Activated naive CD8-positive, alpha-beta T cell treated with anti-CD3 and anti-CD28 coated beads, Interleukin-2, amount 10 ng/mL, durations not matched to agents 7 days and 5 days (primary cell): ENCODE results near the gene HIRA. TPM values are rescaled to one million over a fixed set of nuclear protein-coding genes. Genes with fewer than 3 reads are reported as not detected.
"Not testable (repeated sequence)": the region's sequence is repeated elsewhere in the genome, so short reads cannot be mapped to it uniquely, and the experiment has no call there.

Source experiments
- ATAC-seq: fragments of 150-1000 bp; cut with Tn5 transposase; one replicate; pipeline ENCODE4 v1.10.0; 2021; ENCODE audit warnings: low read depth, moderate library complexity
- POLR2A ChIA-PET: fragments of 350-600 bp; sonication (Branson Sonifier 250); formaldehyde crosslinking; loops from one replicate; lab custom pipeline; 2021; ENCODE audit warnings: antibody characterized with exemption; lab: Charles Lee
- DNase-seq: peaks from one replicate; pipeline ENCODE4 v3.0.0; 2021
- H3K27ac Mint-ChIP-seq: one replicate; pipeline ENCODE4 v1.8.0; 2022; ENCODE audit warnings: mild to moderate bottlenecking, mixed read lengths
- H3K27me3 Mint-ChIP-seq: one replicate; pipeline ENCODE4 v1.8.0; 2022; ENCODE audit warnings: mild to moderate bottlenecking, moderate library complexity, mixed read lengths
- H3K36me3 Mint-ChIP-seq: one replicate; pipeline ENCODE4 v1.8.0; 2021; ENCODE audit warnings: mild to moderate bottlenecking, mixed read lengths
- H3K4me1 Mint-ChIP-seq: one replicate; pipeline ENCODE4 v1.8.0; 2021; ENCODE audit warnings: mixed read lengths
- H3K4me3 Mint-ChIP-seq: one replicate; pipeline ENCODE4 v1.8.0; 2022; ENCODE audit warnings: mild to moderate bottlenecking, moderate library complexity, mixed read lengths
- H3K9me3 Mint-ChIP-seq: one replicate; pipeline ENCODE4 v1.8.0; 2021; ENCODE audit warnings: mixed read lengths
- total RNA-seq, 2 experiments: library from RNA; stranded (reverse); gene quantifications; one replicate each; pipeline ENCODE4 v1.2.3, GENCODE V29; 2021

HIRA gene
- total RNA-seq, 2 experiments from 2014 or later: 37.8 to 42.7 TPM

DNA sequence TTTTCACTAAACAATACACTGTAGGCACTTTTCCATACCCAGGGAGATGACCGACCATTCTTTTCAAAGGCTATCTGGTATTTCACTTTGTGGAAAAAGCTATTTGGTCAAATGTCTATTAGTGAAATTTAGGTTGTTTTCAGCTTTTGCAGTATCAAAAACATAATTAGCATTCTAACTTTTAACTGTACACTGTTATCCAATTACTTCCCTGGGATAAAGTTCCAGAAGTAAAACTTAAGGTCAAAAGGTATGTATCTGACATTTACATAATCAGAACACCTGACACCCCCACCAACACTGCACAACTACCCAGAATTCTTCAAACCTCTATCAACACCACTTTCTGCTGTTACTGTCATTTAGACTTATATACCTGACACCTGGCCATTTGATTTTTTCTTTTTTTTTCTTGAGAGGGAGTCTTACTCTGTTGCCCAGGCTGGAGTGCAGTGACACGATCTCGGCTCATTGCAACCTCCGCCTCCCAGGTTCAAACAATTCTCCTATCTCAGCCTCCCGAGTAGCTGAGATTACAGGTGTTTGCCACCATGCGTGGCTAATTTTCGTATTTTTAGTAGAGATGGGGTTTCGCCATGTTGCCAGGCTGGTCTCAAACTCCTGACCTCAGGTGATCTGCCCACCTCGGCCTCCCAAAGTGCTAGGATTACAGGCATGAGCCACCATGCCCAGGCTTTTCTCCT lies 13.9 kb upstream of the HIRA start:
- not testable (repeated sequence) for DNase-seq, H3K9me3 Mint-ChIP-seq, ATAC-seq, H3K27ac Mint-ChIP-seq, H3K27me3 Mint-ChIP-seq
- H3K4me1 Mint-ChIP-seq: peaks cover 31% of the 10 kb centered on the region
- H3K4me3 Mint-ChIP-seq: peak overlapping the region; percentile 13
- POLR2A ChIA-PET: interaction anchor here (0.7 to 5.0 kb wide), 2 partner anchors 12 to 34 kb away, joined by 3 to 70 read pairs; partner anchors contain the start of genes CDC45, HIRA and MRPL40
- H3K36me3 Mint-ChIP-seq: peaks cover 14% of the 10 kb centered on the region

DNA sequence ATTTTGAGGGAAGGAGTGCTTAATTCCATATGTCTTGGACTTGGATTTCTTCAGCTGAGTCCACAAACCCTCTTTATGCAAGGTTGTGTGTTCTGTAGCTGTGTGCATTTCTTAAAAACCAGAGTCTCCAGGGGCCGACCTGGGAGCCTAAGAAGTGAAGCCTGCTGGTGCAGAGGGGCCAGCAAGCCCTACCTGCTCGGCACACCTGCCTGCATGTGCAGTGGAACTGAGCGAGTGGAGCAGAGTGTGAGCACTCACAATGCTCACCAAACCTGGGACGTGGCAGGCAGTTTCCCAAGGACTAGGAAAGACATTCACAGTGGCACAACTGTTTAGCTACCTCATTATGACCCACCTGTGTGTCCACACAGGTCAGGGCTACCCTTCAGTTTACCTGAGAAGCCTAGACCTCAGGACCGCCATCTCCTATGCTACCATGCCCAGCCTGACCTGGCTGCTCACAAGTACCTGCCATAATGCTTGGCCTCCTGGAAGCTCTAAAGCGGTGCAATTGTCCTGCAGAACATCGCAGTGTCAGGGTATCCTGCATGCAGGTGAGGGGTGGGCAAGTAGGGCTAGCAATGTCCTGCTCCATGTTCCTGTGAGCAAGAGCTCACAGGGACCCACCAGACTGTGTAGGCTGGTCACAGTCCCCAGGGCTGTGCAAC lies 12.1 kb upstream of the HIRA start:
- POLR2A ChIA-PET: interaction anchor here (5.0 kb wide), 1 partner anchor 10 kb away, joined by 70 read pairs; the partner anchor contains the start of genes HIRA and MRPL40
- Mint-ChIP-seq H3K4me1 (peaks cover 29% of the 10 kb centered on the region), H3K27ac (no peak overlapping the region), H3K4me3 (no peak overlapping the region), H3K27me3 (no peaks in the 10 kb centered on the region), H3K9me3 (no peaks in the 10 kb centered on the region), H3K36me3 (peaks cover 14% of the 10 kb centered on the region)
- DNase-seq (no peak), ATAC-seq (no peak)

DNA sequence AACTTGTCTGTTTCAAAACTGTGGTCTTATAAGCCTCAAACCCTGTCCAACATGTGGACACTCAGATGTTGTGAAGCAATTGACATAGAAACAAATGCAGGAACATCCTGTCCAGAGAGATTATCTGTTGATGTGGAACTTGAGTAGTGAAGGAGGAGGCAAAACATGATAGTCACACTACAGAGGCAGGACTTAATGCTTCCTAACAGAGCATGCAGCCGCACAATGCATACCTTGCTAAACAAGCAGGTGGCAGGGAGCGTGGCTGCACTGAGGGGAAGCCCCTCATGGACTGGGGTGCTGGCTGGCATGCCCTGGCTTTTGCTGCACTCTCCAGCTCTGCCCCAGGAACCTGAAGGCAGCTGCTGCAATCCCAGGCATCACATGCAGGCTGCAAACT lies 10.6 kb upstream of the HIRA start:
- Mint-ChIP-seq H3K36me3 (peaks cover 16% of the 10 kb centered on the region), H3K4me1 (peaks cover 26% of the 10 kb centered on the region), H3K27me3 (no peaks in the 10 kb centered on the region), H3K27ac (no peak overlapping the region), H3K9me3 (no peaks in the 10 kb centered on the region), H3K4me3 (no peak overlapping the region)
- ATAC-seq (no peak), DNase-seq (no peak)
- POLR2A ChIA-PET: no interaction called here

DNA sequence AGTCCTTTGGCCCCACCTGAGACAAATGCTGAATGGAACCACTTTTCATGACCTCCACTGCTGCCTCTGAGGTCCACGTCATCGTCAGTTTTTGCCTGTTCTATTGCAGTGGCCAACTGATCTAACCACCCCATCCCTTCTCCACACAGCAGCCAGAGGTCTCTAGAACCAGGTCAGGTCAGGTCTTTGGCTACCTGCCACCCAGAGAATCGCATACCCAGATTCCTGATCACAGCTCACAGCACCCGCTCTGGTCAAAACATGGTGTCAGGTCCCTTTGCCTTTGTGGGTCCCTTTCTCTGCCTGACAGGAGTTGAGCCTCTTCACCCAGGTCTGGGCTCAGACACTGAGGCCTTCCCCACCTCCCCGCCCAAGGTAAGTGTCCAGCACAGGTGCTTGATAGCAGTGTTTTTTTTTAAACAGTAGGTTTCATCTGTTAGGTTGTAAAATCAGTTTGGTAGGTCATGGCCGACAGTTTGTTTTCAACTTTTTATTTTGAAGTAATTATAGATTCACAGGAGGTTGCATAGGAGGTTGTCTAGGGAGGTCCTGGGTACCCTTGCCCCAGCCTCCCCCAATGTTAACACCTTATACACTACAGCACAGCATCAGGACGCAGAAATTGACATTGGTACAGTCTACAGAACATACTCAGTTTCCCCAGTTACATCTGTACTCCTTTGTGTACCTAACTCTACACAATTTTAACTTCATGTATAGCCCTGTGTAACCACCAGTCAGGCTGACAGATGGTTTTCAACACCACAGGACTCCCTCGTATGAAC lies 9.1 kb upstream of the HIRA start:
- no peaks in the 10 kb centered on the region for H3K27me3 Mint-ChIP-seq
- H3K4me1 Mint-ChIP-seq: peaks cover 16% of the 10 kb centered on the region
- DNase-seq (no peak), ATAC-seq (no peak)
- peaks cover 14% of the 10 kb centered on the region for H3K36me3 Mint-ChIP-seq
- POLR2A ChIA-PET: no interaction called here
- no peak overlapping the region for H3K27ac Mint-ChIP-seq
- H3K4me3 Mint-ChIP-seq: no peak overlapping the region
- H3K9me3 Mint-ChIP-seq: no peaks in the 10 kb centered on the region

DNA sequence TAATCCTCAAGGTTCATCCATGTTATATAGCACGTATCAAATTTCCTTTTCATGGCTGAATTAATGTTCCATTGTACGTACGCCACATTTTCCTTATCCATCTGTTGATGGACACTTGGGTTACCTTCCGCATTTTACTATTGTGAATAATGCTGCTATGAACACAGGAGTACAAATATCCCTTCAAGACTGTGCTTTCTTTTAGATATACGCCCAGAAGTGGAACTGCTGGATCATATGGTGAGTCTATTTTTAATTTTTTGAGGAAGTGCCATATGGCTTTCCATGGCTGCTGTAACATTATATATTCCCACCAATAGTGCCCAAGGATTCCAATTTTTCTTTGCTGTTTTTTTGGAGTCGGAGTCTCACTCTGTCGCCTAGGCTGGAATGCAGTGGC lies 6.8 kb upstream of the HIRA start:
- no peak overlapping the region for H3K4me3 Mint-ChIP-seq
- ATAC-seq (no peak), DNase-seq (no peak)
- peaks cover 8% of the 10 kb centered on the region for H3K4me1 Mint-ChIP-seq
- peak overlapping the region; percentile 34 for H3K27ac Mint-ChIP-seq
- peaks cover 9% of the 10 kb centered on the region for H3K36me3 Mint-ChIP-seq
- no peaks in the 10 kb centered on the region for H3K9me3 Mint-ChIP-seq
- POLR2A ChIA-PET: no interaction called here
- no peaks in the 10 kb centered on the region for H3K27me3 Mint-ChIP-seq

DNA sequence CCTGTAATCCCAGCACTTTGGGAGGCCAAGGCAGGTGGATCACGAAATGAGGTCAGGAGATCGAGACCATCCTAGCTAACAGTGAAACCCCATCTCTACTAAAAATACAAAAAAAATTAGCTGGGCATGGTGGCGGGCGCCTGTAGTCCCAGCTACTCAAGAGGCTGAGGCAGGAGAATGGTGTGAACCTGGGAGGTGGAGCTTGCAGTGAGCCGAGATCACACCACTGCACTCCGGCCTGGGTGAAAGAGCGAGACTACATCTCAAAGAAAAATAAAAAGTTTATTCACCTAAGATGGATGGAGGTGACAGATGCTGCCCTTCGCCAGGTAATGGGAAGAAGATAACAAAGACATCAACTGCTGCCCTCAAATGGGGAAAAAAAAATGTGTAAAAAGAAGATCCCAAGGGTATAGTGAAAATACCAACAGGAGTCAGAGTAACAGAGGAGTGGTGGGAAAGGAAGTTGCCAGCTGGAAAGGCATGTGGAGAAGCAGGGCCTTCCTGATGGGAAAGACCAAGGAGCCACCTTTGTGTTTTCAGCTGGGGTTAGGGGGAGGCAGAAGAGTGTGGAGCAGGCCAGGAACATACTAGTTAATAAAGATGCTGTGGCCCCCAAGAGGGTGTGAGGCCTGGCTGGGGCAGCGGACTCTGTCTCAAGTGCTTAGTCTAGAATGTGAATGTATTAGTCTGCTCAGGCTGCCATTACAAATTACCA lies 5.1 kb upstream of the HIRA start:
- not testable (repeated sequence) for DNase-seq, H3K27me3 Mint-ChIP-seq, H3K9me3 Mint-ChIP-seq, H3K4me3 Mint-ChIP-seq, ATAC-seq, H3K36me3 Mint-ChIP-seq, H3K4me1 Mint-ChIP-seq
- peak overlapping the region; percentile 9 for H3K27ac Mint-ChIP-seq
- POLR2A ChIA-PET: interaction anchor here (6.9 kb wide), 1 partner anchor 10 kb away, joined by 70 read pairs; the partner anchor contains the start of gene C22orf39

DNA sequence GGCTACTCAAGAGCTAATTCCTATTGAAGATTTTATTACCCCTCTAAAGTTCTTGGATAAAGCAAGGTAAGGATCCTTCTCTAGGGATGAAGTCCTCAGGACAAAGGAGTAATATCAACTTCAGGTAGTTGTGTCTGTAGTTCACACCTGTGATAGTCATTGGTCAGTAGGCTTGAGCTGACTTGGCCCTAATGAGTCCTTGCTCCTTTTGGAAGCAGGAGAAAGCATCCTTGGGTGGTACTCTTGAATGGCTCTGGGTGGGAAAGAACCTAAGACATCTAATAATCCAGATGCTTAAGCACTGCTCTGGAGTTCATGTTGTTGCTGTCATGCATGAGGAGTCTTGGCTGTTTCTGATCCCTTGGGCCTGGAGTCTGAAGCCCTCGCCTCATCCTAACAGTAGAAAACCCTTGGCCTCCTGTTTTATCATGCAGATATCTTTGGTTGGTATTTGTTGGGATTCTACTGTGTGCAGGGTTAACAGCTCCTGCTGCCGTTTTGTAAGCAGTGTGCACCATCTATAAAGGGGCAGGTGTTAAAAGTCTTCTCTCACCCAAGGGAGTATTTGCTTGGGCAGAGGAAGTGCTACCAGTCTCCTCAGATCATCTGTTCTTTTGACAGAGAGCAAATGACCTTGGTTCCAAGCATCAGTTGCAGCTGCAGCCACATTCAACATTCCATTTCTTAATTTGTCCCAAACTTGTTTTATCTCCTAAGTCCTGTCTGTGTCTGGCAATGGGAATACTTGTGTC lies 3.5 kb upstream of the HIRA start:
- DNase-seq (no peak), ATAC-seq (no peak)
- no peaks in the 10 kb centered on the region for H3K27me3 Mint-ChIP-seq
- H3K4me3 Mint-ChIP-seq: no peak overlapping the region
- no peaks in the 10 kb centered on the region for H3K9me3 Mint-ChIP-seq
- POLR2A ChIA-PET: interaction anchor here (1.2 to 6.9 kb wide), 2 partner anchors 11 to 29 kb away, joined by 3 to 70 read pairs; partner anchors contain the start of gene C22orf39
- peaks cover 10% of the 10 kb centered on the region for H3K4me1 Mint-ChIP-seq
- H3K36me3 Mint-ChIP-seq: peaks cover 4% of the 10 kb centered on the region
- peak overlapping the region; percentile 56 for H3K27ac Mint-ChIP-seq

DNA sequence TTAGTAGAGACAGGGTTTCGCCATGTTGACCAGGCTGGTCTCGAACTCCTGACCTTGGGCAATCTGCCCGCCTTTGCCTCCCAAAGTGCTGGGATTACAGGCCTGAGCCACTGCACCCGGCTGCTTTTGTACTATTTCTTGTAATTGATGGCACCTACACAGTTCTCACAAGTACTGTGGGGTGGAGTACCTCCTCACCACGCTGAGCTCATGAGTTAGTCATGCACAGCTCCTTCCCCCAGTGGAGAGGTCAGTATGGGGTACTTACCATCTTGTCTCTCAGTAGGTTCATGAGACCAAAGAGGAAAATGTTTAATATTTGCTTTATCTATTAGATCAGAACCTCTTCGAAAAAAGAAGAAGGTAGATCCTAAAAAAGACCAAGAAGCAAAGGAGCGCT lies 2.9 kb upstream of the HIRA start:
- POLR2A ChIA-PET: interaction anchor here (0.6 to 6.9 kb wide), 4 partner anchors 12 to 215 kb away, joined by 3 to 70 read pairs (median 4); partner anchors contain the start of gene C22orf39
- DNase-seq (no peak), ATAC-seq (no peak)
- Mint-ChIP-seq H3K36me3 (peaks cover 6% of the 10 kb centered on the region), H3K4me1 (peaks cover 15% of the 10 kb centered on the region), H3K27ac (no peak overlapping the region), H3K27me3 (no peaks in the 10 kb centered on the region), H3K4me3 (no peak overlapping the region), H3K9me3 (no peaks in the 10 kb centered on the region)

DNA sequence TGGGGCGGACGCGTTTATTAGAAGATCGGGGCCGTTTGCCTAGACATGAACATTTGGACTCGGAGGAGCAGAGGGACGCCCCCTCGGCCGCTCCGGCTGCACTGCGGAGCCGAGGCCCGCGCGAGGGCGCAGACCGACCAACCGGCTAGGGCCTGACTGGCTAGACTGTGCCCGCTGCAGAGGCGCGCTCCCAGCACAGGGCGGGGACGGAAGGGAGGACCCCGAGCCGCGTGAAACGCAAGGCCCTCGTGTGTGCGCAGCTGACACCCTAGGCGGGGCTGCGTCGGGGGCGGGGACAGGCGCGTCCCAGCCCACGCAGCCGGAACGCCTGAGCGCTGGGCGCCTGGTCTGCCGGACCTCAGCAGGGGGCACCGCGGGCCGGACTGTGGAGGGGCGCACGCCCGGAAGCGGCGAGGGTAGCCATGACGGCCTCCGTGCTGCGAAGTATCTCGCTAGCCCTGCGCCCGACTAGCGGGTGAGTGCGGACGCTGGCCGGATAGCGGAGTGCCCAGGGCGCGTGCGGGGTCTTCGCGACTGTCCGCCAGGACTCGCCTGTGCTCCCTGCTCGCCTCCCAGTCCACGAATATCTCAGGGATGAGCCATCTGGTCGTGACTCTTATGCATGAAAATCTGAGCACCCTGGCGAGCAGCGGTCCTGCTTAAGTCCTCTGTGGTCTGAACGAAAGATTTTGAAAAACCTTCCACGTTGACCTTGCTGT lies 759 bp upstream of the HIRA start, which contains the start of gene MRPL40:
Gene MRPL40, plus strand, starts transcription at position 413 of the 719 bp plus-strand sequence. Its CDS starts 10 bp downstream, at position 423.
- H3K27ac Mint-ChIP-seq: peak within 1 kb of the TSS; percentile 95
- no peaks in the 10 kb centered on the region for H3K27me3 Mint-ChIP-seq
- ATAC-seq: peak; percentile 86
- peak; percentile 90 for DNase-seq
- peaks cover 13% of the 10 kb centered on the region for H3K36me3 Mint-ChIP-seq
- peak within 1 kb of the TSS; percentile 93 for H3K4me3 Mint-ChIP-seq
- POLR2A ChIA-PET: interaction anchor here (0.7 to 6.9 kb wide), 7 partner anchors 11 to 283 kb away, joined by 3 to 70 read pairs (median 5); partner anchors contain the start of genes C22orf39, CDC45, CLTCL1 and UFD1
- H3K4me1 Mint-ChIP-seq: peaks cover 26% of the 10 kb centered on the region
- no peaks in the 10 kb centered on the region for H3K9me3 Mint-ChIP-seq

DNA sequence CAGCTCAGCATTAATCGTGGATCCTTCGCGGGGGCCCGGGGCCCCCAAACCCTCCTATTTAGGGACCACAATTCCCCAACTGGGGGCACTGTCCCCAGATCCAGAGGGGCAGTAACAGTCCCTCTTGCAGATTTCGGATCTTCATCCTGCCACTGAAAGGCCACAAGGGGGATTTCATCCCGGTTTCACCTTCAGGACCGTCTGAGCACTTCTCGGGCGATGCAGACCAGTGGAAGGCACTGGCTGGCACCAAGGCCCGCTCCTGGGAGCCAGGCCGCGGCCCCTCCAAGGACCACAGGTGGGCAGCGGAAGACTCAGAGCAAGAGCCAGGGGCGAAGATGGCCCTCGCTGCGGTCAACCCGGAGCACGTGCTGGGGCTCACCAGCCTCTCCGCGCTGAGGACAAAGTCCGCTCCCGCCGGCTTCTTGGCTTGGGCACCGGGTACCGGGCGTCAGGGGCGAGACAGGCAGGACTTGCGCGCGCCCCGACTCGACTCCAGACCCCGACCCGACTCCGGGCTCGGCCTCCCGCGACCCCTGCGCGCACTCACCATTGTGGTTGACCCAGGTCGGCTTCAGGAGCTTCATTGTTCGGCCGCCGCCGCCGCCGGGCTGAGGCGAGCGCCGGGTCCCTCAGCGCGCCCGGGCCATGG lies 517 bp downstream of the HIRA start:
- H3K36me3 Mint-ChIP-seq: peaks cover 16% of the 10 kb centered on the region
- H3K4me1 Mint-ChIP-seq: peaks cover 35% of the 10 kb centered on the region
- H3K27ac Mint-ChIP-seq: peak overlapping the region; percentile 89
- POLR2A ChIA-PET: interaction anchor here (0.6 to 6.9 kb wide), 8 partner anchors 10 to 316 kb away, joined by 3 to 70 read pairs (median 4); partner anchors contain the start of genes C22orf39, CDC45, CLTCL1 and UFD1
- ATAC-seq (no peak), DNase-seq (peak; percentile 67)
- peak overlapping the region; percentile 92 for H3K4me3 Mint-ChIP-seq
- no peaks in the 10 kb centered on the region for H3K27me3 Mint-ChIP-seq
- no peaks in the 10 kb centered on the region for H3K9me3 Mint-ChIP-seq
